HepG2 (cell line): ENCODE data around the gene WDR27. TPM values are rescaled to one million over a fixed set of nuclear protein-coding genes. Genes with fewer than 3 reads are reported as not detected.

Experiments used
- ATAC-seq: fragments of 200-7000 bp; cut with Tn5 transposase; 3 replicates; pipeline ENCODE4 v1.9.1; 2020; ENCODE audit warnings: mild to moderate bottlenecking, moderate library complexity
- BruUV-seq: library from RNA; stranded (reverse); fragments of 400-500 nt; replicated peaks from 2 replicates; lab custom pipeline; 2021; lab: Mats Ljungman, UMichigan
- CTCF ChIA-PET: fragments of 300-600 bp; formaldehyde crosslinking; extraction: SDS; loops from one replicate; lab custom pipeline; 2021; ENCODE audit warnings: low total read pairs, inconsistent platforms, low intra/inter-chr PET ratio; lab: Yijun Ruan, JAX
- POLR2A ChIA-PET: fragments of 350-600 bp; sonication (Branson Sonifier 250); formaldehyde crosslinking; loops from one replicate; lab custom pipeline; 2020; ENCODE audit warnings: antibody characterized with exemption, inconsistent platforms; lab: Yijun Ruan, JAX
- DNase-seq: peaks from one replicate; pipeline ENCODE4 v3.0.0-alpha.2; 2015; ENCODE audit warnings: low spot score
- FAIRE-seq: peaks from 3 replicates; lab custom pipeline; 2011; peaks lifted over from hg19 to GRCh38; lab: Jason Lieb, UNC
- H2AFZ ChIP-seq: one replicate; pipeline ENCODE4 v1.6.1; 2011; ENCODE audit warnings: low read length, inconsistent platforms
- H3K27ac ChIP-seq: fragments of 300-600 bp; 3 replicates; pipeline ENCODE4 v1.8.0; 2011; ENCODE audit warnings: mixed run types, mild to moderate bottlenecking, mixed read lengths, low read length, inconsistent platforms; ENCODE audit not compliant: insufficient read depth; ENCODE audit errors: extremely low read length
- H3K27me3 ChIP-seq, 2 experiments: fragments of 200-600 bp in 1 of 2; 2 replicates in 1 of 2; 3 replicates in 1 of 2; pipeline versions ENCODE4 v1.6.0 to v1.8.0; 2011; ENCODE audit warnings: low read length in 2 of 2, mild to moderate bottlenecking in 2 of 2, moderate library complexity in 2 of 2, inconsistent platforms in 1 of 2; ENCODE audit not compliant: insufficient read depth in 2 of 2, control insufficient read depth in 1 of 2
- H3K36me3 ChIP-seq, 2 experiments: fragments of 200-600 bp in 1 of 2; replicated peaks in 1 of 2; 2 replicates in 1 of 2; 3 replicates in 1 of 2; pipeline versions ENCODE4 v1.5.1 to v1.8.0; 2011; ENCODE audit warnings: low read length in 2 of 2, inconsistent platforms in 1 of 2; ENCODE audit not compliant: insufficient read depth in 2 of 2, control insufficient read depth in 1 of 2
- H3K4me1 ChIP-seq: 2 replicates; pipeline ENCODE4 v1.5.1; 2012; ENCODE audit warnings: low read length, inconsistent platforms; ENCODE audit not compliant: insufficient read depth
- H3K4me2 ChIP-seq: 2 replicates; pipeline ENCODE4 v1.6.0; 2011; ENCODE audit warnings: low read depth, low read length, inconsistent platforms
- H3K4me3 ChIP-seq, 3 experiments: fragments of 200-600 bp in 1 of 3; sonication (generic), shearing (Covaris generic) in 1 of 3; replicated peaks in 1 of 3; 2 replicates each; pipeline ENCODE4 v1.5.1; 2011 to 2016; ENCODE audit warnings: low read length in 3 of 3, inconsistent platforms in 2 of 3, low read depth in 2 of 3, mild to moderate bottlenecking in 2 of 3, control low read depth in 1 of 3, mixed read lengths in 1 of 3; ENCODE audit not compliant: insufficient read depth in 1 of 3
- H3K79me2 ChIP-seq: one replicate; pipeline ENCODE4 v1.6.1; 2011; ENCODE audit warnings: low read length, inconsistent platforms; ENCODE audit not compliant: insufficient read depth
- H3K9ac ChIP-seq: 2 replicates; pipeline ENCODE4 v1.6.0; 2011; ENCODE audit warnings: mild to moderate bottlenecking, low read depth, low read length, inconsistent platforms; ENCODE audit not compliant: insufficient read depth
- H3K9me3 ChIP-seq: 2 replicates; pipeline ENCODE4 v1.5.1; 2012; ENCODE audit warnings: mild to moderate bottlenecking, low read length
- H4K20me1 ChIP-seq: 2 replicates; pipeline ENCODE4 v1.6.0; 2011; ENCODE audit warnings: inconsistent platforms, mild to moderate bottlenecking, low read length, moderate library complexity; ENCODE audit not compliant: insufficient read depth
- CCAR2 ChIP-seq: fragments of 200-400 bp; formaldehyde crosslinking; optimal IDR thresholded peaks from 2 replicates; pipeline ENCODE3; 2018; ENCODE audit warnings: low read depth, mild to moderate bottlenecking, low read length, moderate library complexity
- GTF2F1 ChIP-seq: fragments of 150-350 bp; IDR thresholded peaks from 2 replicates; pipeline ENCODE4 v1.6.1; 2014; ENCODE audit warnings: low read length
- HMG20B ChIP-seq: conservative IDR thresholded peaks from 2 replicates; pipeline ENCODE4 v1.6.1; 2016; ENCODE audit warnings: missing genetic modification reagents, missing compliant biosample characterization
- MEIS2 ChIP-seq: sonication (generic); formaldehyde crosslinking; IDR thresholded peaks from 2 replicates; pipeline ENCODE4 v1.9.0; 2021; ENCODE audit warnings: mild to moderate bottlenecking, missing genetic modification reagents
- MTERF4 ChIP-seq: sonication (generic); formaldehyde crosslinking; IDR thresholded peaks from 2 replicates; pipeline ENCODE4 v1.8.0; 2023; ENCODE audit warnings: mild to moderate bottlenecking, missing genetic modification reagents
- RFXAP ChIP-seq: sonication (generic); formaldehyde crosslinking; IDR thresholded peaks from 2 replicates; pipeline ENCODE4 v1.4.0; 2020; ENCODE audit warnings: missing genetic modification reagents, borderline replicate concordance
- UBTF ChIP-seq: sonication (generic); formaldehyde crosslinking; IDR thresholded peaks from 2 replicates; pipeline ENCODE4 v1.4.0; 2020; ENCODE audit warnings: mild to moderate bottlenecking, missing genetic modification reagents
- ZBTB4 ChIP-seq: sonication (generic); formaldehyde crosslinking; IDR thresholded peaks from 2 replicates; pipeline ENCODE4 v1.4.0; 2020; ENCODE audit warnings: missing genetic modification reagents, mild to moderate bottlenecking, borderline replicate concordance
- ZMYM4 ChIP-seq: sonication (generic); formaldehyde crosslinking; IDR thresholded peaks from 2 replicates; pipeline ENCODE4 v1.8.1; 2023; ENCODE audit warnings: mild to moderate bottlenecking, missing genetic modification reagents
- ZNF207 ChIP-seq: fragments of 450-650 bp; IDR thresholded peaks from 2 replicates; pipeline ENCODE4 v1.6.1; 2016; ENCODE audit warnings: antibody characterized with exemption, borderline replicate concordance
- ZNF234 ChIP-seq: sonication (generic); formaldehyde crosslinking; conservative IDR thresholded peaks from 2 replicates; pipeline ENCODE4 v1.5.1; 2020; ENCODE audit warnings: mild to moderate bottlenecking, missing genetic modification reagents
- ZNF335 ChIP-seq: sonication (generic); formaldehyde crosslinking; IDR thresholded peaks from 2 replicates; pipeline ENCODE4 v1.4.0; 2020; ENCODE audit warnings: missing genetic modification reagents
- ZNF33B ChIP-seq: sonication (generic); formaldehyde crosslinking; IDR thresholded peaks from 2 replicates; pipeline ENCODE4 v1.5.1; 2020; ENCODE audit warnings: mild to moderate bottlenecking, missing genetic modification reagents
- ZNF451 ChIP-seq: sonication (generic); formaldehyde crosslinking; IDR thresholded peaks from 2 replicates; pipeline ENCODE4 v1.5.0; 2020; ENCODE audit warnings: mild to moderate bottlenecking, missing genetic modification reagents
- ZNF569 ChIP-seq: sonication (generic); formaldehyde crosslinking; IDR thresholded peaks from 2 replicates; pipeline ENCODE4 v1.5.0; 2020; ENCODE audit warnings: mild to moderate bottlenecking, missing genetic modification reagents, moderate library complexity, borderline replicate concordance
- ZNF570 ChIP-seq: sonication (generic); formaldehyde crosslinking; IDR thresholded peaks from 2 replicates; pipeline ENCODE4 v1.4.0; 2020; ENCODE audit warnings: mild to moderate bottlenecking, missing genetic modification reagents, borderline replicate concordance
- ZNF792 ChIP-seq: IDR thresholded peaks from 2 replicates; pipeline ENCODE4 v1.6.1; 2016
- WGBS: methylation state at CpG from one replicate; pipeline ENCODE4 v1.1.6; 2017; ENCODE audit warnings: low lambda C conversion rate; 5-methylcytosine and 5-hydroxymethylcytosine counted together
- in situ Hi-C: cut with HindIII; loops from 2 replicates; pipeline ENCODE4 v1.10.0; 2017; ENCODE audit warnings: low pct_unique_long_range_greater_than_20kb; ENCODE audit not compliant: extremely low pct_ligation_motif_present
- intact Hi-C: fragments of 100-400 bp; cut with micrococcal nuclease; formaldehyde crosslinking; loops from one replicate; pipeline ENCODE4 v1.10.0; 2022; ENCODE audit not compliant: unreplicated experiment
- polyA plus RNA-seq, 8 experiments: library from polyadenylated mRNA; depleted of rRNA in 3 of 8; stranded (reverse) in 7 of 8; unstranded in 1 of 8; fragments of >200 nt; fragmentation: Illumina TruSeq in 4 of 8; extraction: Trizol in 4 of 8; gene quantifications; 2 replicates each; pipeline versions ENCODE4 v1.2.1 to v1.2.3, GENCODE V29; 2011 to 2016; ENCODE audit warnings: low read depth in 4 of 8, missing spikeins in 1 of 8, mixed read lengths in 1 of 8; ENCODE audit not compliant: insufficient read depth in 1 of 8
- total RNA-seq, 5 experiments: library from RNA; depleted of rRNA; stranded (reverse); fragments of >200 nt; fragmentation: Illumina TruSeq; extraction: Trizol; gene quantifications; 2 replicates each; pipeline ENCODE4 v1.2.3, GENCODE V29; 2016; ENCODE audit warnings: low read depth in 1 of 5

WDR27 gene
- total and polyA plus RNA-seq, 2 of the 13 experiments (the other 11 are each of a cell fraction or from before 2014, with no cell fraction given), result 34.1 to 80.3 TPM

GRCh38 chr6:169724494-169725124, 22.8 kb upstream of the WDR27 start, which contains the start of gene PHF10:
Gene PHF10, minus strand, starts transcription at chr6:169724500. Its CDS starts 569 bp downstream, at chr6:169723931.
- Histone ChIP-seq H3K27ac (peak within 1 kb of the TSS; percentile 100), H3K36me3 (peaks cover 0 to 2% of the 10 kb centered on the region in 2 experiments; a peak in 3 of 5 replicates), H2AFZ (no peak within 1 kb of the TSS), H3K9me3 (no peaks in the 10 kb centered on the region), H3K9ac (peak within 1 kb of the TSS; percentile 100), H3K4me1 (peaks cover 53% of the 10 kb centered on the region), H4K20me1 (peaks cover 36% of the 10 kb centered on the region), H3K79me2 (peaks cover 39% of the 10 kb centered on the region), H3K4me2 (peak within 1 kb of the TSS; percentile 94), H3K4me3 (peak within 1 kb of the TSS; percentile 92 to 95 (median 93)), H3K27me3 (no peaks in the 10 kb centered on the region; a peak in 1 of 5 replicates)
- no TSS peak for BruUV-seq
- DNase-seq (peak; percentile 61), FAIRE-seq (no peak), ATAC-seq (peak; percentile 75)
- intact Hi-C loops (loop anchor here (1.0 to 2.0 kb wide), 2 partner anchors 27 to 74 kb away; partner anchors contain the start of genes DYNLT2 and ERMARD), in situ Hi-C loops (no loop called here)
- WGBS, result 1% methylated on average over 15 of the region's 89 CpGs
- POLR2A ChIA-PET, result interaction anchor here (0.7 to 5.7 kb wide), 17 partner anchors 10 to 828 kb away, joined by 3 to 92 read pairs (median 5); partner anchors contain the start of genes C6orf120, DYNLT2, ERMARD and PSMB1
- CTCF ChIA-PET, result no interaction called here
- TF ChIP-seq ZNF451 (peak; percentile 83), ZNF33B (no peak; the same call in 1 of the 2 replicates), ZNF234 (peak; percentile 67; the same call in 1 of the 2 replicates), HMG20B (no peak), CCAR2 (no peak), ZNF569 (no peak; the same call in 1 of the 2 replicates), ZMYM4 (CRISPR knock-in tag) (peak; percentile 68), ZNF570 (no peak), ZNF792 (CRISPR knock-in tag) (peak; percentile 84; the same call in 1 of the 2 replicates), GTF2F1 (no peak), MEIS2 (CRISPR knock-in tag) (0 out of 2 replicates have a peak, but pooled peaks have one; percentile 39), ZNF335 (CRISPR knock-in tag) (no peak; the same call in 1 of the 2 replicates), MTERF4 (peak; percentile 97), UBTF (CRISPR knock-in tag) (peak; percentile 96), ZNF207 (no peak), ZBTB4 (peak; percentile 60; the same call in 1 of the 2 replicates), RFXAP (CRISPR knock-in tag) (no peak)
